ENCODE results near the gene TBC1D22A.

DNA sequence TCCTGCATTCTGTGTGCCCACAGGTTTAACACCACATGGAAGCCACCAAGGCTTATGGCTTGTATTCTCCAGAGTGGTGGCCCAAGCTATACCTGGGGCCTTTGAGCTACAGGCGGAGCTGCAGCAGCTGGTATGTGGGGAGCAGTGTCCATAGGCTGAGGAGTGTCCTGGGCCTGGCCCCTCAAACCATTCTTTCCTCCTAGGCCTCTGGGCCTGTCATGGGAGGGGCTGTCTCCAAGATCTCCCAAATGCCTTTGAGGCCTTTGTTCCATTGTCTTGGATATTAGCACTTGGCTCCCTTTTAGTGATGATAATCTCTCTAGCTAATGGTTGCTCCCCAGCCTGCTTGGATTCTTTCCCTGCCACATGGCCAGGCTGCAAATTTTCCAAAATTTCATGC lies 6.4 kb upstream of the TBC1D22A start:
- TF ChIP-seq POLR2A (IDR thresholded peaks at IDR 0.05), result no peak
- TF ChIP-seq, protein P1, sequence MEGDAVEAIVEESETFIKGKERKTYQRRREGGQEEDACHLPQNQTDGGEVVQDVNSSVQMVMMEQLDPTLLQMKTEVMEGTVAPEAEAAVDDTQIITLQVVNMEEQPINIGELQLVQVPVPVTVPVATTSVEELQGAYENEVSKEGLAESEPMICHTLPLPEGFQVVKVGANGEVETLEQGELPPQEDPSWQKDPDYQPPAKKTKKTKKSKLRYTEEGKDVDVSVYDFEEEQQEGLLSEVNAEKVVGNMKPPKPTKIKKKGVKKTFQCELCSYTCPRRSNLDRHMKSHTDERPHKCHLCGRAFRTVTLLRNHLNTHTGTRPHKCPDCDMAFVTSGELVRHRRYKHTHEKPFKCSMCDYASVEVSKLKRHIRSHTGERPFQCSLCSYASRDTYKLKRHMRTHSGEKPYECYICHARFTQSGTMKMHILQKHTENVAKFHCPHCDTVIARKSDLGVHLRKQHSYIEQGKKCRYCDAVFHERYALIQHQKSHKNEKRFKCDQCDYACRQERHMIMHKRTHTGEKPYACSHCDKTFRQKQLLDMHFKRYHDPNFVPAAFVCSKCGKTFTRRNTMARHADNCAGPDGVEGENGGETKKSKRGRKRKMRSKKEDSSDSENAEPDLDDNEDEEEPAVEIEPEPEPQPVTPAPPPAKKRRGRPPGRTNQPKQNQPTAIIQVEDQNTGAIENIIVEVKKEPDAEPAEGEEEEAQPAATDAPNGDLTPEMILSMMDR (IDR thresholded peaks at IDR 0.05), result no peak

Data from Peyer's patch (tissue), 4 donors.